Fibroblast of mammary gland (primary cell): ENCODE results near the gene RNU1-4.
"Not testable (repeated sequence)": the region's sequence is repeated elsewhere in the genome, so short reads cannot be mapped to it uniquely, and the experiment has no call there.

Experiments
- DNase-seq: peaks from one replicate; pipeline ENCODE4 v3.0.0-alpha.2; 2010; ENCODE audit warnings: low read depth
- H3K4me3 ChIP-seq: 2 replicates; pipeline ENCODE4 v1.5.1; 2011; ENCODE audit warnings: low read depth, mild to moderate bottlenecking, low read length, moderate library complexity; ENCODE audit not compliant: control insufficient read depth

The RNU1-4 gene

DNA sequence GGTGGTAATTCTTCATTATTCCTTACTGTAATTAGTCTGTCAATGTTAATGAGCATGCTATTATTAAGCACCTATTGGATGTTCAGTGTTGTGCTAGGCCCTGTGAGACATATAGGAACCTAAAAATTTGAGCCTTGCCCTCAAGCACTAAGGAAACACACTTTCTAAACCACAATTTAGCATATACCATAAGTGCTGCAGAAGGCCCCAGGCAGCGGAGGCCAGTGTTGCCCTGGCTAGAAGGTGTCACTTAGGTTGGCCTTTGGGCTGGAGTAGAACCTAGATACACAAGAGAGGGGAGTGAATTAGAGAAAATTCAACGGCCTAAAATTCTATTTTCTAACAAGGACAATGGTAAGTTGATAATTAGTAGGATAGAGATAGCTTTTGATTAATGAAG, 44.6 kb downstream of the RNU1-4 start:
- DNase-seq, H3K4me3 ChIP-seq: not testable (repeated sequence)

- H3K4me3 ChIP-seq: not testable (repeated sequence)
- DNase-seq: peak; percentile 70
These were observed 46.0 kb downstream of the RNU1-4 start for GRCh38 chr1:16786362-16786761.

DNA sequence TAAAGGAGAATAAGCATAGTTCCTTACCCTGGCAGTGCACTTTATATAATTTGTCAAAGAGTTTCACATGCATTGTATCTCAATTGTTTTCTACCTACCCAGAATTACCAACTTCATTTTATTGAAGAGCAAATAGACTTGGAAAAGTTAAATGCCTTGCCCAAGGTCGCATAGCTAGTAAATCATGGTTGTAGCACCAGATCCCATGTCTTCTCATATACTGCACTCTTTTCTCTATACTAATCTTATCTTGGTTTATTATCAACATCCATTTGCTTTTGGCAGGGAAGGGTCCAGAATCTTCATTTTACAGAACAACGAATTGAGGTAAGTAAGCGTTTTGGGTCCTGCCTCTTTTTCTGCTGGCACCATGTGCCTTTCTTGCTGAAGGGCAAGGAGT, 46.9 kb downstream of the RNU1-4 start:
- H3K4me3 ChIP-seq, DNase-seq: not testable (repeated sequence)

- H3K4me3 ChIP-seq, DNase-seq: not testable (repeated sequence)
These were observed 47.4 kb downstream of the RNU1-4 start for GRCh38 chr1:16787711-16788110.
